HG02623 (cell line): ENCODE results near the gene TSLP.
A peak's percentile ranks its signal among the peaks of the same experiment; 100 is the strongest.

Experiments
- ATAC-seq: cut with Tn5 transposase; IDR thresholded peaks from one replicate; pipeline ENCODE4 v1.9.1; 2021; ENCODE audit warnings: moderate library complexity; ENCODE audit not compliant: unreplicated experiment

The TSLP gene

GRCh38 chr5:111095982-111096381 is 24.5 kb downstream of the TSLP start:
- no peak for ATAC-seq

- ATAC-seq = no peak
Observed at GRCh38 chr5:111099058-111099778, 27.7 kb downstream of the TSLP start.

- no peak for ATAC-seq
Observed at GRCh38 chr5:111106320-111106948, 34.9 kb downstream of the TSLP start.

GRCh38 chr5:111107371-111107770 is 35.9 kb downstream of the TSLP start:
- ATAC-seq = no peak

GRCh38 chr5:111111956-111112355 is 40.4 kb downstream of the TSLP start:
- ATAC-seq = no peak

GRCh38 chr5:111113678-111114077 is 42.2 kb downstream of the TSLP start:
- ATAC-seq = no peak

GRCh38 chr5:111115229-111115628 is 43.7 kb downstream of the TSLP start:
- ATAC-seq = no peak

- no peak for ATAC-seq
Observed at GRCh38 chr5:111116550-111116949, 45.0 kb downstream of the TSLP start.

GRCh38 chr5:111117136-111117535 is 45.6 kb downstream of the TSLP start:
- no peak for ATAC-seq

GRCh38 chr5:111119221-111119620 is 47.7 kb downstream of the TSLP start:
- no peak for ATAC-seq

- ATAC-seq = no peak
Observed at GRCh38 chr5:111119856-111120255, 48.3 kb downstream of the TSLP start.

GRCh38 chr5:111120911-111121310 is 49.4 kb downstream of the TSLP start:
- no peak for ATAC-seq

GRCh38 chr5:111121926-111122325 is 50.4 kb downstream of the TSLP start:
- no peak for ATAC-seq

GRCh38 chr5:111122398-111122797 is 50.9 kb downstream of the TSLP start:
- peak; percentile 51 for ATAC-seq

GRCh38 chr5:111124793-111125192 is 53.3 kb downstream of the TSLP start:
- ATAC-seq = no peak

GRCh38 chr5:111126896-111127295 is 55.4 kb downstream of the TSLP start:
- ATAC-seq = no peak
